ENCODE results near the gene SYNGR4. TPM values are rescaled to one million over a fixed set of nuclear protein-coding genes. Genes with fewer than 3 reads are reported as not detected.
"Not testable (repeated sequence)": the region's sequence is repeated elsewhere in the genome, so short reads cannot be mapped to it uniquely, and the experiment has no call there.

The SYNGR4 gene, protein sequence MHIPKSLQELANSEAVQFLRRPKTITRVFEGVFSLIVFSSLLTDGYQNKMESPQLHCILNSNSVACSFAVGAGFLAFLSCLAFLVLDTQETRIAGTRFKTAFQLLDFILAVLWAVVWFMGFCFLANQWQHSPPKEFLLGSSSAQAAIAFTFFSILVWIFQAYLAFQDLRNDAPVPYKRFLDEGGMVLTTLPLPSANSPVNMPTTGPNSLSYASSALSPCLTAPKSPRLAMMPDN
- total RNA-seq (2021) (0.50 TPM in 1 of 2 replicates, not detected in the other), Bru-seq, nascent RNA (percentile 7 among the genes with signal in this experiment), BruChase-seq, experiment 1, labeled RNA remaining after a 2-hour chase (not detected), BruChase-seq, experiment 2, labeled RNA remaining after a 6-hour chase (percentile 7 among the genes with signal in this experiment)
- long read RNA-seq, result 0 reads

DNA sequence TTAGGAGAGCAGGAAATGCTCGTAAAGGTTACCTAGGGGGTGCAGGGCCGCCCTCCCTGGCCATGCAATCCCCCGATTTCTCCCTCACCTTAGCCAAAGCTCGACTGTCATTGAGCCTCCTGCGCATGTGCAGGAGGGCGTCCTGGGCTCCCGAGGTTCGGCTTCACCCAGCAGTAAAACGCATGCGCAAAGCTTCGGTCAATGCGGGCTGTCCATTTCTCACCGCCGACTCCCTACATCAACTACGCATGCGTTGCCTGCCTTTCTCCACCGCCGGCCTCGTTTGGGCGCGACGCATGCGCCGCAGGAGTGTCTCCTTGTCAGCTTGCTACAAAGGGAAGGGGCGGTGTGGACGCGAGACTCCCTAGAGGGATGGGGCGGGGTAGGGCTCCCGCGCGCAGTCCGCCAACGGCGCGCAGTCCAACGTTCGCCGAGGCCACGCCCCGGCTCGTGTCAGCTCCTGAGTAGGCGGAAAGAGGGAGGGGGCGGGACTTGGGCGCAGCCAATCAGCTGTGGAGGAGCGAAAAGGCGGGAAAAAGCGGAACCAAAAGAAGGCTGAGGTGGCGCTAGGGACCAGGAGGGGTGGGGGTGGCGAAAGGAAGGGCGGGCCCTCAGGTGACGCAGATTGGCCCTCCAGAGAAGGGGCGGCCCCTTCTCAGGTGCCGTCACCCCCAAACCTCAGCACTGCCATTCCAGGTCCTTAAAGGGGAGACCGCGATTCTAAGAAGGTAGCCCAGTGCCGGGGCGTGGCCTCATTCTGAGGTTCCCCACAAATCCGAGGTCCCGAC is at the start of gene SYNGR4, which contains the start of gene TMEM143:
Gene SYNGR4, plus strand, starts transcription at position 558 of the 788 bp plus-strand sequence. CDS start 1,476 bp downstream, outside the sequence.
Gene TMEM143, minus strand, starts transcription at position 131 of the 788 bp plus-strand sequence. Its CDS starts 20 bp downstream, at position 111.
- no peaks in the 10 kb centered on the region for H3K36me3 ChIP-seq (ENCODE audit: insufficient read depth, low read length, poor library complexity, severe bottlenecking)
- intact Hi-C loops (cut with micrococcal nuclease; ENCODE audit: unreplicated experiment), result no loop called here
- peak within 1 kb of the TSS; percentile 46 for H3K4me3 ChIP-seq (ENCODE audit: low read depth, low read length, poor library complexity, severe bottlenecking)
- H3K27ac ChIP-seq (ENCODE audit: low read depth, low read length, poor library complexity, severe bottlenecking), result peak within 1 kb of the TSS; percentile 82
- POLR2A ChIA-PET (ENCODE audit: low non-redundant PET), result interaction anchor here (0.6 kb wide), 2 partner anchors 31 to 40 kb away, joined by 4 read pairs; no protein-coding TSS in a partner anchor
- peak; percentile 100 for DNase-seq (ENCODE audit: low spot score)
- no peak for TF ChIP-seq EZH2 (IDR thresholded peaks at IDR 0.05; ENCODE audit: borderline replicate concordance, low read depth, low read length, poor library complexity, severe bottlenecking)
- TF ChIP-seq, protein P1, sequence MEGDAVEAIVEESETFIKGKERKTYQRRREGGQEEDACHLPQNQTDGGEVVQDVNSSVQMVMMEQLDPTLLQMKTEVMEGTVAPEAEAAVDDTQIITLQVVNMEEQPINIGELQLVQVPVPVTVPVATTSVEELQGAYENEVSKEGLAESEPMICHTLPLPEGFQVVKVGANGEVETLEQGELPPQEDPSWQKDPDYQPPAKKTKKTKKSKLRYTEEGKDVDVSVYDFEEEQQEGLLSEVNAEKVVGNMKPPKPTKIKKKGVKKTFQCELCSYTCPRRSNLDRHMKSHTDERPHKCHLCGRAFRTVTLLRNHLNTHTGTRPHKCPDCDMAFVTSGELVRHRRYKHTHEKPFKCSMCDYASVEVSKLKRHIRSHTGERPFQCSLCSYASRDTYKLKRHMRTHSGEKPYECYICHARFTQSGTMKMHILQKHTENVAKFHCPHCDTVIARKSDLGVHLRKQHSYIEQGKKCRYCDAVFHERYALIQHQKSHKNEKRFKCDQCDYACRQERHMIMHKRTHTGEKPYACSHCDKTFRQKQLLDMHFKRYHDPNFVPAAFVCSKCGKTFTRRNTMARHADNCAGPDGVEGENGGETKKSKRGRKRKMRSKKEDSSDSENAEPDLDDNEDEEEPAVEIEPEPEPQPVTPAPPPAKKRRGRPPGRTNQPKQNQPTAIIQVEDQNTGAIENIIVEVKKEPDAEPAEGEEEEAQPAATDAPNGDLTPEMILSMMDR (conservative IDR thresholded peaks at IDR 0.05; ENCODE audit: low read depth, low read length), result no peak
- BruUV-seq (replicated peaks), result no TSS peak
- H3K4me1 ChIP-seq (ENCODE audit: insufficient read depth, low read length, poor library complexity, severe bottlenecking), result peaks cover 9% of the 10 kb centered on the region
- H3K9me3 ChIP-seq (ENCODE audit: low read depth, low read length, poor library complexity, severe bottlenecking), result no peaks in the 10 kb centered on the region
- CTCF ChIA-PET, result interaction anchor here (0.5 to 2.0 kb wide), 6 partner anchors 13 to 297 kb away, joined by 3 to 15 read pairs (median 5); partner anchors contain the start of gene KDELR1
- H3K27me3 ChIP-seq (replicated peaks; ENCODE audit: insufficient read depth, low read depth, low read length, poor library complexity), result no peaks in the 10 kb centered on the region

DNA sequence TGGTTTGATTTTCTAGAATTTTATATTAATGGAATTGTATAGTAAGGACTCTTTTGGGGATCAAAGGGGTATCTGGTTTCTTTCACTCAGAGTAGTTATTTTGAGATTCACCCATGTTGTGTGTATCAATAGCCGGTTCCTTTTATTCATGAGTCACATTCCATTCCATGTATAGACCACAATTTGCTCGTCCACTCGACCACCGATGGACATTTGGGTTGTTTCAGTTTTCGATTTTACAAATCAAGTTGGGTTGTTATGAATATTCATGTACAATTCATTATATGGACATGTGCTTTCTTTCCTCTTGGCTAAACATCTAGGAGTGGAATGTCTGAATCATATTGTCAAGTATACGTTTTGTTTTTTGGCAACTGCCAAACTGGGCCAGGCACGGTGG is 48.5 kb upstream of the SYNGR4 start:
- Histone ChIP-seq H3K27ac (ENCODE audit: low read depth, low read length, poor library complexity, severe bottlenecking) (no peak overlapping the region), H3K36me3 (ENCODE audit: insufficient read depth, low read length, poor library complexity, severe bottlenecking) (no peaks in the 10 kb centered on the region), H3K4me1 (ENCODE audit: insufficient read depth, low read length, poor library complexity, severe bottlenecking) (peaks cover 14% of the 10 kb centered on the region), H3K9me3 (ENCODE audit: low read depth, low read length, poor library complexity, severe bottlenecking) (no peaks in the 10 kb centered on the region), H3K4me3 (ENCODE audit: low read depth, low read length, poor library complexity, severe bottlenecking) (no peak overlapping the region), H3K27me3 (replicated peaks; ENCODE audit: insufficient read depth, low read depth, low read length, poor library complexity) (no peaks in the 10 kb centered on the region)
- intact Hi-C loops (cut with micrococcal nuclease; ENCODE audit: unreplicated experiment), result no loop called here
- ChIA-PET POLR2A (ENCODE audit: low non-redundant PET) (no interaction called here), CTCF (no interaction called here)
- BruUV-seq (replicated peaks), result no TSS peak
- TF ChIP-seq, protein P1 (conservative IDR thresholded peaks at IDR 0.05; ENCODE audit: low read depth, low read length), result no peak
- no peak for TF ChIP-seq EZH2 (IDR thresholded peaks at IDR 0.05; ENCODE audit: borderline replicate concordance, low read depth, low read length, poor library complexity, severe bottlenecking)
- DNase-seq (ENCODE audit: low spot score), result no peak

DNA sequence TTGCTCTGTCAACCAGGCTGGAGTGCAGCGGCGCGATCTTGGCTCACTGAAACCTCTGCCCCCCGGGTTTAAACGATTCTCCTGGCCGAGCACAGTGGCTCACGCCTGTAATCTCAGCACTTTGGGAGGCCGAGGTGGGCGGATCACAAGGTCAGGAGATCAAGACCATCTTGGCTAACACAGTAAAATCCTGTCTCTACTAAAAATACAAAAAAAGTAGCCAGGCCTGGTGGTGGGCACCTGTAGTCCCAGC is 46.5 kb upstream of the SYNGR4 start:
- intact Hi-C loops (cut with micrococcal nuclease; ENCODE audit: unreplicated experiment); H3K4me3 ChIP-seq (ENCODE audit: low read depth, low read length, poor library complexity, severe bottlenecking); POLR2A ChIA-PET (ENCODE audit: low non-redundant PET): not testable (repeated sequence)

More for the DNA sequence above, 46.5 kb upstream of the SYNGR4 start:
- DNase-seq (ENCODE audit: low spot score); H3K27me3 ChIP-seq (replicated peaks; ENCODE audit: insufficient read depth, low read depth, low read length, poor library complexity); H3K9me3 ChIP-seq (ENCODE audit: low read depth, low read length, poor library complexity, severe bottlenecking); BruUV-seq (replicated peaks); H3K27ac ChIP-seq (ENCODE audit: low read depth, low read length, poor library complexity, severe bottlenecking); H3K36me3 ChIP-seq (ENCODE audit: insufficient read depth, low read length, poor library complexity, severe bottlenecking); CTCF ChIA-PET: not testable (repeated sequence)
- peaks cover 24% of the 10 kb centered on the region for H3K4me1 ChIP-seq (ENCODE audit: insufficient read depth, low read length, poor library complexity, severe bottlenecking)
